Thyroid gland (tissue), 4 donors: ENCODE measurements around the gene SNAP47.

ENCODE experiments used
- POLR2A ChIP-seq, 2 donors: fragments of 450-650 bp; IDR thresholded peaks; one replicate each; pipeline ENCODE4 v1.6.1; 2017; ENCODE audit warnings: antibody characterized with exemption in 2 of 2, mild to moderate bottlenecking in 2 of 2, moderate library complexity in 1 of 2
- TF ChIP-seq, protein P1 (sequence below), 6 experiments: fragments of 200-600 bp in 3 of 6; fragments of 450-650 bp in 3 of 6; sonication (generic) in 3 of 6; IDR thresholded peaks; one replicate each; pipeline ENCODE4 v1.5.1; 2016 to 2019; ENCODE audit warnings: antibody characterized with exemption in 6 of 6, mild to moderate bottlenecking in 2 of 6, inconsistent platforms in 1 of 6, moderate library complexity in 1 of 6

DNA sequence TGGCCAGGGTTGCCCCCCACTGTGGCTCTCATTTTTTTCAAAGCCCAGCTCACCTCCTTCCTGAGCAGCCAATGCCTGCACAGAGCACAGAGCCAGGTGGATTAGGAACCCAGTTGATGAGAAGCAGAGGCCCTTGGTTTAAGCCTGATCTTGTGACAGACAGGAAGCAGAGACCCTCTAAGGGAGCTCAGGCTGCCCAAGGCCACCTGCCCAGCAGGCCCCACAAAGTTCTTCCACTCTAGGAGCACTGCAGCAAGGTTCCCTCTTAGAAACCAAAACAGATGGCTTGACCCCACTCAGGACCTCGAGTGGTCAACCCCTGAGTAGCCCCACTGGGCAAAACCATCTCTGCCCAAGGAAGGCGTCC, 54.8 kb downstream of the SNAP47 start:
- TF ChIP-seq, protein P1, sequence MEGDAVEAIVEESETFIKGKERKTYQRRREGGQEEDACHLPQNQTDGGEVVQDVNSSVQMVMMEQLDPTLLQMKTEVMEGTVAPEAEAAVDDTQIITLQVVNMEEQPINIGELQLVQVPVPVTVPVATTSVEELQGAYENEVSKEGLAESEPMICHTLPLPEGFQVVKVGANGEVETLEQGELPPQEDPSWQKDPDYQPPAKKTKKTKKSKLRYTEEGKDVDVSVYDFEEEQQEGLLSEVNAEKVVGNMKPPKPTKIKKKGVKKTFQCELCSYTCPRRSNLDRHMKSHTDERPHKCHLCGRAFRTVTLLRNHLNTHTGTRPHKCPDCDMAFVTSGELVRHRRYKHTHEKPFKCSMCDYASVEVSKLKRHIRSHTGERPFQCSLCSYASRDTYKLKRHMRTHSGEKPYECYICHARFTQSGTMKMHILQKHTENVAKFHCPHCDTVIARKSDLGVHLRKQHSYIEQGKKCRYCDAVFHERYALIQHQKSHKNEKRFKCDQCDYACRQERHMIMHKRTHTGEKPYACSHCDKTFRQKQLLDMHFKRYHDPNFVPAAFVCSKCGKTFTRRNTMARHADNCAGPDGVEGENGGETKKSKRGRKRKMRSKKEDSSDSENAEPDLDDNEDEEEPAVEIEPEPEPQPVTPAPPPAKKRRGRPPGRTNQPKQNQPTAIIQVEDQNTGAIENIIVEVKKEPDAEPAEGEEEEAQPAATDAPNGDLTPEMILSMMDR (IDR thresholded peaks at IDR 0.05), result no peak
- TF ChIP-seq POLR2A (IDR thresholded peaks at IDR 0.05), result no peak
